Muscle layer of colon (tissue), 2 donors: ENCODE measurements around the gene OR13A1.
"Not testable (repeated sequence)": the region's sequence is repeated elsewhere in the genome, so short reads cannot be mapped to it uniquely, and the experiment has no call there.

ENCODE experiments used
- H3K27ac ChIP-seq: one replicate; pipeline ENCODE4 v1.7.0; 2013; ENCODE audit warnings: low read depth, mild to moderate bottlenecking, low read length, moderate library complexity
- H3K27me3 ChIP-seq, 2 donors: one replicate each; pipeline ENCODE4 v1.7.0; 2013; ENCODE audit warnings: low read length in 2 of 2, mild to moderate bottlenecking in 2 of 2; ENCODE audit not compliant: insufficient read depth in 2 of 2, control insufficient read depth in 1 of 2
- H3K36me3 ChIP-seq: one replicate; pipeline ENCODE4 v1.7.0; 2013; ENCODE audit warnings: mild to moderate bottlenecking, low read length; ENCODE audit not compliant: insufficient read depth
- H3K4me1 ChIP-seq: one replicate; pipeline ENCODE4 v1.7.0; 2013; ENCODE audit warnings: mild to moderate bottlenecking, low read length; ENCODE audit not compliant: insufficient read depth
- H3K4me3 ChIP-seq, 2 donors: one replicate each; pipeline ENCODE4 v1.7.0; 2013; ENCODE audit warnings: low read length in 2 of 2, low read depth in 1 of 2, mild to moderate bottlenecking in 1 of 2, moderate library complexity in 1 of 2
- H3K9ac ChIP-seq: one replicate; pipeline ENCODE4 v1.7.0; 2013; ENCODE audit warnings: low read length
- H3K9me3 ChIP-seq: one replicate; pipeline ENCODE4 v1.7.0; 2013; ENCODE audit warnings: mild to moderate bottlenecking, low read length
- donor health status: abdominal sarcoma.
- donor health status: Adenocarcinoma of cecum.

The OR13A1 gene

DNA sequence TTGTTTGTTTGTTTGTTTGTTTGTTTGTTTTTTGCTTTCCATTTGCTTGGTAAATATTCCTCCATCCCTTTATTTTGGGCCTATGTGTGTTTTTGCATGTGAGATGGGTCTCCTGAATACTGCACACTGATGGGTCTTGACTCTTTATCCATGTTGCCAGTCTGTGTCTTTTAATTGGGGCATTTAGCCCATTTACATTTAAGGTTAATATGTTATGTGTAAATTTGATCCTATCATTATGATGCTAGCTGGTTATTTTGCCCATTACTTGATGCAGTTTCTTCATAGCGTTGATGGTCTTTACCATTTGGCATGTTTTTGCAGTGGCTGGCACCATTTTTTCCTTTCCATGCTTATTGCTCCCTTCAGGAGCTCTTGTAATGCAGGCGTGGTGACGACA, 16.4 kb upstream of the OR13A1 start:
- H3K27me3 ChIP-seq, H3K36me3 ChIP-seq, H3K27ac ChIP-seq, H3K4me1 ChIP-seq, H3K9me3 ChIP-seq, H3K9ac ChIP-seq, H3K4me3 ChIP-seq: not testable (repeated sequence)

GRCh38 chr10:45326864-45327263, 11.5 kb upstream of the OR13A1 start:
- not testable (repeated sequence) for H3K27ac ChIP-seq, H3K4me3 ChIP-seq, H3K36me3 ChIP-seq, H3K4me1 ChIP-seq, H3K9me3 ChIP-seq, H3K9ac ChIP-seq, H3K27me3 ChIP-seq

- no peaks in the 10 kb centered on the region for H3K4me1 ChIP-seq
- no peaks in the 10 kb centered on the region for H3K36me3 ChIP-seq
- H3K27me3 ChIP-seq = no peaks in the 10 kb centered on the region
- no peak overlapping the region for H3K27ac ChIP-seq
- H3K9me3 ChIP-seq = no peaks in the 10 kb centered on the region
- H3K9ac ChIP-seq = no peak overlapping the region
- H3K4me3 ChIP-seq = no peak overlapping the region
These were observed 9.7 kb upstream of the OR13A1 start for GRCh38 chr10:45325116-45325515.

GRCh38 chr10:45319702-45320101, 4.3 kb upstream of the OR13A1 start:
- Histone ChIP-seq H3K4me3 (no peak overlapping the region), H3K27me3 (no peaks in the 10 kb centered on the region), H3K36me3 (no peaks in the 10 kb centered on the region), H3K9ac (no peak overlapping the region), H3K27ac (no peak overlapping the region), H3K9me3 (no peaks in the 10 kb centered on the region), H3K4me1 (no peaks in the 10 kb centered on the region)

- Histone ChIP-seq H3K4me3 (no peak overlapping the region), H3K27ac (no peak overlapping the region), H3K36me3 (no peaks in the 10 kb centered on the region), H3K9me3 (peaks cover 7% of the 10 kb centered on the region), H3K27me3 (no peaks in the 10 kb centered on the region), H3K4me1 (no peaks in the 10 kb centered on the region), H3K9ac (no peak overlapping the region)
These were observed 2.0 kb downstream of the OR13A1 start for GRCh38 chr10:45313264-45313873.

- H3K4me3 ChIP-seq = no peak overlapping the region
- no peaks in the 10 kb centered on the region for H3K27me3 ChIP-seq
- peaks cover 7% of the 10 kb centered on the region for H3K9me3 ChIP-seq
- H3K9ac ChIP-seq = no peak overlapping the region
- H3K27ac ChIP-seq = no peak overlapping the region
- H3K36me3 ChIP-seq = no peaks in the 10 kb centered on the region
- H3K4me1 ChIP-seq = no peaks in the 10 kb centered on the region
These were observed 6.7 kb downstream of the OR13A1 start for GRCh38 chr10:45308707-45309106.

DNA sequence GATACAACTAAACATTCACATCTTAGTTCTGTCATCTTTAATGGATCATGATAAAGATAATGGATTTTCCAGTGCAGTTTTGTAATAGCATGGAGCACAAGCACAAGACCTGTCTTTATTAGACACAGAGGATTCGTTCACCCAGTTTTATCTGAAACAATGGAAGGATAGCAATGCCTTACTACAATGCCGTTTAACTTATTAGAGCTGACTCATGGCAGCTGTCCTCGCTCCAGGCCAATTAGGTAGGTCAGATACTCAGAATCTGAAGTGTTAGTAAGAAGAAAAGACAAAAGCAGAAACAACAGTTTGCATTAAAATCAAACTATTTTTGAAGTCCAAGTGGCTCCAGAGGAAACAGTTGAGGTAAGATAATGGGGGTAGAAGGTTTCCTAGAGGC, 12.8 kb downstream of the OR13A1 start:
- no peak overlapping the region for H3K4me3 ChIP-seq
- no peak overlapping the region for H3K27ac ChIP-seq
- H3K9me3 ChIP-seq = no peaks in the 10 kb centered on the region
- no peak overlapping the region for H3K9ac ChIP-seq
- H3K27me3 ChIP-seq = no peaks in the 10 kb centered on the region
- H3K4me1 ChIP-seq = no peaks in the 10 kb centered on the region
- H3K36me3 ChIP-seq = no peaks in the 10 kb centered on the region

DNA sequence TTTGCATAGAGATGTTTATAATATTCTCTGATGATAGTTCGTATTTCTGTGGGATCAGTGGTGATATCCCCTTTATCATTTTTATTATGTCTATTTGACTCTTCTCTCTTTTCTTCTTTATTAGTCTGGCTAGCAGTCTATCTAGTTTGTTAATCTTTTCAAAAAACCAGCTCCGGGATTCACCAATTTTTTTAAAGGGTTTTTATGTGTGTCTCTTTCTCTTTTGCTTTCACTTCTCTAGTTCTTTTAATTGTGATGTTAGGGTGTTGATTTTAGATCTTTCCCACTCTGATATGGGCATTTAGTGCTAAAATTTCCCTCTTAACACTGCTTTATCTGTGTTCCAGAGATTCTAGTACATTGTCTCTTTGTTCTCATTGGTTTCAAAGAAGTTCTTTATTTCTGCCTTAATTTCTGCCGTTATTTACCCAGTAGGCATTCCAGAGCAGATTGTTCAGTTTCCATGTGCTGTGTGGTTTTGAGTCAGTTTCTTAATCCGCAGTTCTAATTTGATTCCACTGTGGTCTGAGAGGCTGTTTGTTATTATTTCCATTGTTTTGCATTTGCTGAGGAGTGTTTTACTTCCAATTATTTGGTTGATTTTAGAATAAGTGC, 17.0 kb downstream of the OR13A1 start:
- not testable (repeated sequence) for H3K4me1 ChIP-seq, H3K4me3 ChIP-seq, H3K36me3 ChIP-seq, H3K27me3 ChIP-seq, H3K9ac ChIP-seq, H3K27ac ChIP-seq, H3K9me3 ChIP-seq

DNA sequence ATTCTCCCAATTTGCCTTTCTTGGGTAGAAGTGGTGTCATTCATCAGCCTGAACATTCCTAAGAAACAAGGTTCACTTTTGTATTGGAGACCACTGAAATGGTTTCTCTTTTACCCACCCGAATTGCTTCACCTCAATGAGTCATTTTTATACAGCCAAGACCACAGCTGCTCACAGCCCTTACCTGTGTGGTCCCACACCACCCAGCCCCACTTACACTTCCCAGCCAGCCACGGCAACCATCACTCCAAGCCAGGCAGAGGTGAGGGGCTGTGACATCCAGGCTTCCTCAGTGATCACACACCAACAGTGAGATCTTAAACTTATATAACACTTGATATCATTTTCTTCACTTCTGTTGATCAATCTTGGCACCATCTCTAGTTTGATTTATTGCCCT, 20.7 kb downstream of the OR13A1 start:
- H3K27ac ChIP-seq = no peak overlapping the region
- no peaks in the 10 kb centered on the region for H3K36me3 ChIP-seq
- H3K4me1 ChIP-seq = no peaks in the 10 kb centered on the region
- H3K27me3 ChIP-seq = no peaks in the 10 kb centered on the region
- H3K9ac ChIP-seq = no peak overlapping the region
- H3K4me3 ChIP-seq = no peak overlapping the region
- no peaks in the 10 kb centered on the region for H3K9me3 ChIP-seq

DNA sequence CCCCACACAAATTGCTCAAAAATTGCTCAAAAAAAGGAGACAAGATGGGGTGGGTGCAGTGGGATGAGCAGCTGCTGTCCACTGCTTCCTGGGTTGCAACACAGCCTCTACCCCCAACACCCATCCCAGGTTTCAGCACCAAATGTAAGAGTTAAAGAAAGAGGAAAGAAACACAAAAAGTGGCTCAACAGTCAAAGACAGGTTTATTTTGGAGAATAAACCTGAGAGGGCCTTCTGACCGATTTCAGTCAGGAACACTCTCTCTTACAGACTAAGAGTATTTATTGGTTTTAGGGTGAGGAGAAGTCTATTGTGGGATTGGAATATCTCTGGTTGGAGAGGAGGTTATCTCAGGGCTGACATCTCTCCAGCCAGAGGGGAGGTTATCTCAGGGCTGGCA, 28.4 kb downstream of the OR13A1 start:
- H3K9me3 ChIP-seq = no peaks in the 10 kb centered on the region
- no peak overlapping the region for H3K9ac ChIP-seq
- H3K36me3 ChIP-seq = no peaks in the 10 kb centered on the region
- no peak overlapping the region for H3K4me3 ChIP-seq
- H3K4me1 ChIP-seq = no peaks in the 10 kb centered on the region
- no peak overlapping the region for H3K27ac ChIP-seq
- H3K27me3 ChIP-seq = no peaks in the 10 kb centered on the region

- no peaks in the 10 kb centered on the region for H3K9me3 ChIP-seq
- H3K36me3 ChIP-seq = no peaks in the 10 kb centered on the region
- no peak overlapping the region for H3K27ac ChIP-seq
- H3K4me1 ChIP-seq = no peaks in the 10 kb centered on the region
- H3K27me3 ChIP-seq = no peaks in the 10 kb centered on the region
- H3K9ac ChIP-seq = no peak overlapping the region
- no peak overlapping the region for H3K4me3 ChIP-seq
These were observed 33.3 kb downstream of the OR13A1 start for GRCh38 chr10:45282061-45282460.

DNA sequence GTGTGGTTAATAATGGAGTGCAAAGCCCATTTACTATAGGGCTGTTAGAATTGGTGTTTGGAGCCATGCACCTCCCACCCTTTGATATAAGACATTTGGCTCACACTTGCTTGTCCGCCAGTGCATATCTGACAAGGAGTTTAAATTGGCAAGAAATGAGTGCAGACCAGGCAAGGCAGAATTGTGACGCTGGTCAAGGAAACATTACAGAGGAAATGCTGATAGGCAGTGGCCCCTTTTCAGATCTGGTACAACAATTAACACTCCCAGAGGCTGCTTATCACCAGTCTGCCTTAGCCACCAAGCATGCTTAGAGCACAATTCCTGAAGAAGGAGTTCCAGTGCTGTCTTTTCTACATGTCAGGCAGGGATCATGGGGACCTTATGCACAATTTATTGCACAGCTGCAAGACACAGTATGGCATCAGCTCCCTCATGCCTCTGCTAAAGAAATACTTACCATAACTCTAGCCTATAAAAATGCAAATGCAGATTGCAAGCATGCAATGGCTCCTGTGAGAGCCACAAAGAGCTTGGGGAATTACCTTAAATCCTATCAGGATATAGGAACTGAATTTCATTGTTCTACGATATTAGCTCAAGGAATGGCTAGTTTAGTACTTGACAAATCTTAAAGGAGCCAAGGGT, 35.2 kb downstream of the OR13A1 start:
- H3K36me3 ChIP-seq = no peaks in the 10 kb centered on the region
- no peaks in the 10 kb centered on the region for H3K4me1 ChIP-seq
- no peak overlapping the region for H3K27ac ChIP-seq
- H3K4me3 ChIP-seq = no peak overlapping the region
- no peaks in the 10 kb centered on the region for H3K9me3 ChIP-seq
- H3K9ac ChIP-seq = no peak overlapping the region
- H3K27me3 ChIP-seq = no peaks in the 10 kb centered on the region
